HepG2 (cell line): ENCODE measurements around the gene RHOBTB3. TPM values are rescaled to one million over a fixed set of nuclear protein-coding genes. Genes with fewer than 3 reads are reported as not detected.
A peak's percentile ranks its signal among the peaks of the same experiment; 100 is the strongest.

ENCODE experiments used
- CEBPB ChIP-seq: IDR thresholded peaks from 2 replicates; pipeline ENCODE4 v1.6.1; 2011; ENCODE audit warnings: low read depth, low read length, improper control_type of control experiment, borderline replicate concordance
- ESRRA ChIP-seq: sonication (generic); formaldehyde crosslinking; IDR thresholded peaks from 2 replicates; pipeline ENCODE4 v1.5.1; 2020; ENCODE audit warnings: mild to moderate bottlenecking, low read depth, missing genetic modification reagents
- FOXP1 ChIP-seq, 2 experiments: fragments of 450-650 bp in 1 of 2; IDR thresholded peaks; 2 replicates each; pipeline ENCODE4 v1.6.1; 2017 to 2018; ENCODE audit warnings: antibody characterized with exemption in 1 of 2
- RARA ChIP-seq: IDR thresholded peaks from 2 replicates; pipeline ENCODE4 v1.6.1; 2016; ENCODE audit warnings: missing genetic modification reagents, missing compliant biosample characterization
- SMYD3 ChIP-seq: sonication (generic); formaldehyde crosslinking; IDR thresholded peaks from 2 replicates; pipeline ENCODE4 v1.8.1; 2023; ENCODE audit warnings: mild to moderate bottlenecking, missing genetic modification reagents
- ZNF720 ChIP-seq: sonication (generic); formaldehyde crosslinking; IDR thresholded peaks from 2 replicates; pipeline ENCODE4 v1.4.0; 2020; ENCODE audit warnings: missing genetic modification reagents
- polyA plus RNA-seq, 8 experiments: library from polyadenylated mRNA; depleted of rRNA in 3 of 8; stranded (reverse) in 7 of 8; unstranded in 1 of 8; fragments of >200 nt; fragmentation: Illumina TruSeq in 4 of 8; extraction: Trizol in 4 of 8; gene quantifications; 2 replicates each; pipeline versions ENCODE4 v1.2.1 to v1.2.3, GENCODE V29; 2011 to 2016; ENCODE audit warnings: low read depth in 4 of 8, missing spikeins in 1 of 8, mixed read lengths in 1 of 8; ENCODE audit not compliant: insufficient read depth in 1 of 8
- total RNA-seq, 5 experiments: library from RNA; depleted of rRNA; stranded (reverse); fragments of >200 nt; fragmentation: Illumina TruSeq; extraction: Trizol; gene quantifications; 2 replicates each; pipeline ENCODE4 v1.2.3, GENCODE V29; 2016; ENCODE audit warnings: low read depth in 1 of 5
- TF ChIP-seq, protein P1 (sequence below): sonication (generic); formaldehyde crosslinking; IDR thresholded peaks from 2 replicates; pipeline ENCODE4 v1.5.0; 2020; ENCODE audit warnings: mild to moderate bottlenecking, missing genetic modification reagents, borderline replicate concordance
- TF ChIP-seq, protein P2 (sequence below): IDR thresholded peaks from 2 replicates; pipeline ENCODE4 v1.4.0; 2020; ENCODE audit warnings: mild to moderate bottlenecking, missing genetic modification reagents

The RHOBTB3 gene
- total and polyA plus RNA-seq, 2 of the 13 experiments (the other 11 are each of a cell fraction or from before 2014, with no cell fraction given): 31.6 to 35.4 TPM

DNA sequence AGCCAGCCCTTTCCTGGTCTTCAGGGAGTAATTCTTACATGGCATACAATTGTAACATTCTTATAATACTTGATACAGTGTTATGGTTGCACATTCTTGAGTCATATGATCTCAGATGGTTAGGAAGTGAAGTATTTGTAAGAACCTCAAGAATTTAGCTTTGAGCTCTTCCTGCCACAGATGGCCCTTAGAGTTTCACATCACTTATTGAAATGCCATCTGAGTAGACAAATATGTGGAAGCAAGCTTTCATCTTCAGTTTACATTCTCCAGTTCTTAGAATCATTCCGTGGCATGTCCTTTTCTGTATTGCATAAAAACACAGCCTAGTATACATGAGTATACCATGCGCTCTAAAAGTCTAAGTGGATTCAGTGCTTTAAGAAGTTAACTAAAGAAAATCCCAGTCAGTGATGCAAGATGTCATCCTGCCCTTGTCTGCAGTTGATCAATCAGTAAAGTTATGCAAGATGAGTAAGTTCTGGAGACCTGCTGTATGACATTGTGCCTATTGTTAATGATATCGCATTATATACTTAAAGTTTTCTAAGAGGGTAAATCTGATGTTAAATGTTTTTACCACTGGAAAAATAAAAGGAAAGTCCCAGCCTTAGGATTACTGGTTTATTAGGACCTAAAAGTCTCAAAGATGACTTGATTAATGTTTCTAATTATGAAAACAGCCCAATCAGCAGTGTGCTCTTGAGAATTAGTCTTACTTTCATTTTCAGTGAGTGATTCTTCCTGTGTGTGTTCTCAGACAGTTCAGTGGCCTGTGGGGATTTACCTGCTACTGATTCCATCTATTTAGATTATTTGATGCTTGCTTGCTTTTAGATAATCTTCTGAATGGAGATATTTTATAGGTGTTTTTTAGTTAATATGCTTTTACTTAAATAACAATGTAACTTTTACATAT is 29.4 kb downstream of the RHOBTB3 start (continued):
- TF ChIP-seq, protein P1, sequence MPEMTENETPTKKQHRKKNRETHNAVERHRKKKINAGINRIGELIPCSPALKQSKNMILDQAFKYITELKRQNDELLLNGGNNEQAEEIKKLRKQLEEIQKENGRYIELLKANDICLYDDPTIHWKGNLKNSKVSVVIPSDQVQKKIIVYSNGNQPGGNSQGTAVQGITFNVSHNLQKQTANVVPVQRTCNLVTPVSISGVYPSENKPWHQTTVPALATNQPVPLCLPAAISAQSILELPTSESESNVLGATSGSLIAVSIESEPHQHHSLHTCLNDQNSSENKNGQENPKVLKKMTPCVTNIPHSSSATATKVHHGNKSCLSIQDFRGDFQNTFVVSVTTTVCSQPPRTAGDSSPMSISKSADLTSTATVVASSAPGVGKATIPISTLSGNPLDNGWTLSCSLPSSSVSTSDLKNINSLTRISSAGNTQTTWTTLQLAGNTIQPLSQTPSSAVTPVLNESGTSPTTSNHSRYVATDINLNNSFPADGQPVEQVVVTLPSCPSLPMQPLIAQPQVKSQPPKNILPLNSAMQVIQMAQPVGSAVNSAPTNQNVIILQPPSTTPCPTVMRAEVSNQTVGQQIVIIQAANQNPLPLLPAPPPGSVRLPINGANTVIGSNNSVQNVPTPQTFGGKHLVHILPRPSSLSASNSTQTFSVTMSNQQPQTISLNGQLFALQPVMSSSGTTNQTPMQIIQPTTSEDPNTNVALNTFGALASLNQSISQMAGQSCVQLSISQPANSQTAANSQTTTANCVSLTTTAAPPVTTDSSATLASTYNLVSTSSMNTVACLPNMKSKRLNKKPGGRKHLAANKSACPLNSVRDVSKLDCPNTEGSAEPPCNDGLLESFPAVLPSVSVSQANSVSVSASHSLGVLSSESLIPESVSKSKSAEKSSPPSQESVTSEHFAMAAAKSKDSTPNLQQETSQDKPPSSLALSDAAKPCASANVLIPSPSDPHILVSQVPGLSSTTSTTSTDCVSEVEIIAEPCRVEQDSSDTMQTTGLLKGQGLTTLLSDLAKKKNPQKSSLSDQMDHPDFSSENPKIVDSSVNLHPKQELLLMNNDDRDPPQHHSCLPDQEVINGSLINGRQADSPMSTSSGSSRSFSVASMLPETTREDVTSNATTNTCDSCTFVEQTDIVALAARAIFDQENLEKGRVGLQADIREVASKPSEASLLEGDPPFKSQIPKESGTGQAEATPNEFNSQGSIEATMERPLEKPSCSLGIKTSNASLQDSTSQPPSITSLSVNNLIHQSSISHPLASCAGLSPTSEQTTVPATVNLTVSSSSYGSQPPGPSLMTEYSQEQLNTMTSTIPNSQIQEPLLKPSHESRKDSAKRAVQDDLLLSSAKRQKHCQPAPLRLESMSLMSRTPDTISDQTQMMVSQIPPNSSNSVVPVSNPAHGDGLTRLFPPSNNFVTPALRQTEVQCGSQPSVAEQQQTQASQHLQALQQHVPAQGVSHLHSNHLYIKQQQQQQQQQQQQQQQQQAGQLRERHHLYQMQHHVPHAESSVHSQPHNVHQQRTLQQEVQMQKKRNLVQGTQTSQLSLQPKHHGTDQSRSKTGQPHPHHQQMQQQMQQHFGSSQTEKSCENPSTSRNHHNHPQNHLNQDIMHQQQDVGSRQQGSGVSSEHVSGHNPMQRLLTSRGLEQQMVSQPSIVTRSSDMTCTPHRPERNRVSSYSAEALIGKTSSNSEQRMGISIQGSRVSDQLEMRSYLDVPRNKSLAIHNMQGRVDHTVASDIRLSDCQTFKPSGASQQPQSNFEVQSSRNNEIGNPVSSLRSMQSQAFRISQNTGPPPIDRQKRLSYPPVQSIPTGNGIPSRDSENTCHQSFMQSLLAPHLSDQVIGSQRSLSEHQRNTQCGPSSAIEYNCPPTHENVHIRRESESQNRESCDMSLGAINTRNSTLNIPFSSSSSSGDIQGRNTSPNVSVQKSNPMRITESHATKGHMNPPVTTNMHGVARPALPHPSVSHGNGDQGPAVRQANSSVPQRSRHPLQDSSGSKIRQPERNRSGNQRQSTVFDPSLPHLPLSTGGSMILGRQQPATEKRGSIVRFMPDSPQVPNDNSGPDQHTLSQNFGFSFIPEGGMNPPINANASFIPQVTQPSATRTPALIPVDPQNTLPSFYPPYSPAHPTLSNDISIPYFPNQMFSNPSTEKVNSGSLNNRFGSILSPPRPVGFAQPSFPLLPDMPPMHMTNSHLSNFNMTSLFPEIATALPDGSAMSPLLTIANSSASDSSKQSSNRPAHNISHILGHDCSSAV (CRISPR knock-in tag): no peak
- no peak for TF ChIP-seq FOXP1 (IDR thresholded peaks at IDR 0.05)
- no peak for TF ChIP-seq FOXP1 (CRISPR knock-in tag; IDR thresholded peaks at IDR 0.05)
- TF ChIP-seq SMYD3 (CRISPR knock-in tag): no peak
- TF ChIP-seq CEBPB: peak; percentile 87
- TF ChIP-seq ZNF720 (CRISPR knock-in tag): no peak
- no peak for TF ChIP-seq ESRRA (CRISPR knock-in tag)
- TF ChIP-seq RARA (CRISPR knock-in tag): peak; percentile 62
- TF ChIP-seq, protein P2, sequence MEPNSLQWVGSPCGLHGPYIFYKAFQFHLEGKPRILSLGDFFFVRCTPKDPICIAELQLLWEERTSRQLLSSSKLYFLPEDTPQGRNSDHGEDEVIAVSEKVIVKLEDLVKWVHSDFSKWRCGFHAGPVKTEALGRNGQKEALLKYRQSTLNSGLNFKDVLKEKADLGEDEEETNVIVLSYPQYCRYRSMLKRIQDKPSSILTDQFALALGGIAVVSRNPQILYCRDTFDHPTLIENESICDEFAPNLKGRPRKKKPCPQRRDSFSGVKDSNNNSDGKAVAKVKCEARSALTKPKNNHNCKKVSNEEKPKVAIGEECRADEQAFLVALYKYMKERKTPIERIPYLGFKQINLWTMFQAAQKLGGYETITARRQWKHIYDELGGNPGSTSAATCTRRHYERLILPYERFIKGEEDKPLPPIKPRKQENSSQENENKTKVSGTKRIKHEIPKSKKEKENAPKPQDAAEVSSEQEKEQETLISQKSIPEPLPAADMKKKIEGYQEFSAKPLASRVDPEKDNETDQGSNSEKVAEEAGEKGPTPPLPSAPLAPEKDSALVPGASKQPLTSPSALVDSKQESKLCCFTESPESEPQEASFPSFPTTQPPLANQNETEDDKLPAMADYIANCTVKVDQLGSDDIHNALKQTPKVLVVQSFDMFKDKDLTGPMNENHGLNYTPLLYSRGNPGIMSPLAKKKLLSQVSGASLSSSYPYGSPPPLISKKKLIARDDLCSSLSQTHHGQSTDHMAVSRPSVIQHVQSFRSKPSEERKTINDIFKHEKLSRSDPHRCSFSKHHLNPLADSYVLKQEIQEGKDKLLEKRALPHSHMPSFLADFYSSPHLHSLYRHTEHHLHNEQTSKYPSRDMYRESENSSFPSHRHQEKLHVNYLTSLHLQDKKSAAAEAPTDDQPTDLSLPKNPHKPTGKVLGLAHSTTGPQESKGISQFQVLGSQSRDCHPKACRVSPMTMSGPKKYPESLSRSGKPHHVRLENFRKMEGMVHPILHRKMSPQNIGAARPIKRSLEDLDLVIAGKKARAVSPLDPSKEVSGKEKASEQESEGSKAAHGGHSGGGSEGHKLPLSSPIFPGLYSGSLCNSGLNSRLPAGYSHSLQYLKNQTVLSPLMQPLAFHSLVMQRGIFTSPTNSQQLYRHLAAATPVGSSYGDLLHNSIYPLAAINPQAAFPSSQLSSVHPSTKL (CRISPR knock-in tag): no peak; the same call in none of the 2 replicates
